Cerebellar cortex (tissue), 1 donor: ENCODE results near the gene ZAR1L.

Experiments used
- DNase-seq: peaks from one replicate; pipeline ENCODE4 v3.0.0-alpha.2; 2015; ENCODE audit warnings: low spot score

ZAR1L gene

DNA sequence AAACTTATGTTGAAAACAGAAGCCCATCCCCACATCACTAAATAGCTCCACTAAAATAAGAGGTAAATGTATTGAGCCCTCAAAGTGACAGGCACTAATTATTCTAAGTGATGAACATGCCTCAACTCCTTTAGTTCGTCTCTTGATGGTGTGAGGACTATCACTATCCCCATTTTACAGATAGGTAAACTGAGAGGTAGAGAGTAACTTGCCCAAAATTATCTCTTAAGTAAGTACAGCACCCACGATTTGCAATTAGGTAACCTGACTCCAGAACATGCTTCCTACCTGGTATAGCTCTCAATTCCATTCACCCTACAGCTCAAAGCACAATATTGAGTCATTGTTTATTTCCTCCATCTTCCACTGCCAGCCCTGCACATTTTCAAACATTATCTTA is 12.7 kb downstream of the ZAR1L start:
- DNase-seq = no peak

DNA sequence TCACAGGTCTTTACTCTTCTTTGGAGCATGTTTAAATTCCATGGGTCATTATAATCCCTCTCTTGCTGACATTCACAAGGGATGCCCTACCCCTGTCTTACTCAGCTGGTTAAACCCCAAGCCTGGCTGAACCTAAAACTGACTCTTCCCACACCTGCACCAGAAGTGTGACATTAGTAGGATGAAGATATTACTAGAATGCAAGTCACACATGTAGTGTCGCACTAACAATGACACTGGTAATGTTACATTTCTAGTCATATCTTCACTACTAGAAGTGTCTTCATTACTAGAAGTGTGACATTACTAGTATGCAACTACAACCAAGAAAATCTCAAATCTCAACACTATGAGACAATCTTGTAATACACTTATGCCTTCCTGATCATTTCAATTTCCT is 14.2 kb downstream of the ZAR1L start:
- DNase-seq = no peak

DNA sequence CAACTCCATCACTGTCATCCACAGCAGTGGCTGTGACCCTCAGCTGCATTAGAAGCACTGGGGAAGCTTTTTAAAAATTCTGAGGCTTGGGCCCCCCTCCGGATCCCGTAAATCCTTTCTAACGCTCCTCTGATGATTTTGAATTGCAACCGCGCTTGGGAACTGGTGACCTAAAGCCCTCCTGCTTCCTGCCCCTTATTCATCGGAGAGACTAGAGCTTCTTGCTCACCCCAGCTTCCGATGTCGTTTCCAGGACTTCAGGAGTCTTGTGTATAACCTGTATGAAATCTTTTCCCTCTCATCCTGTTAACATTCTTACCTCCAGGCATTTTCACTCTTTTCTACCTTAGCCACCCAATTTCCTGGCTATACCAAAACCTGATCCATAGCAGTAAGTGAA is 14.8 kb downstream of the ZAR1L start:
- no peak for DNase-seq

DNA sequence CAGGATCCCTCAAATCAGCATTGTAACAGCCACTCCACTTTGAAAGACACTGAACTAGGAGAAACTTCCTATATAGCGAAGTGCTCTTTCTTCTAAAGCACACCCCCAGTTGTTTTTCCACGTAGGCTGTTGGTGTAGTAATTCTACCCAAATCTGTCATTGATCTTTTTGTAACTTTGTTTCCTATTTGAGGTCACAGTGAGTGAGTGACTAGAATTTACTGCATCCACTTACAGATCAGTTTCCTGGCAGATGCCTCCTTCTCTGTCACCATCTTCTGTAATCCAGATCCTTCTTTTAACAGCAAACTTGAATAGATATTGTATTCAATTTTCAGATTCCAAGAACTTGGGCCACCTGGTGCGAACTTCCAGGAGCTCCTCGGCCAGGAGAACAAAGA is 15.3 kb downstream of the ZAR1L start:
- DNase-seq = no peak

DNA sequence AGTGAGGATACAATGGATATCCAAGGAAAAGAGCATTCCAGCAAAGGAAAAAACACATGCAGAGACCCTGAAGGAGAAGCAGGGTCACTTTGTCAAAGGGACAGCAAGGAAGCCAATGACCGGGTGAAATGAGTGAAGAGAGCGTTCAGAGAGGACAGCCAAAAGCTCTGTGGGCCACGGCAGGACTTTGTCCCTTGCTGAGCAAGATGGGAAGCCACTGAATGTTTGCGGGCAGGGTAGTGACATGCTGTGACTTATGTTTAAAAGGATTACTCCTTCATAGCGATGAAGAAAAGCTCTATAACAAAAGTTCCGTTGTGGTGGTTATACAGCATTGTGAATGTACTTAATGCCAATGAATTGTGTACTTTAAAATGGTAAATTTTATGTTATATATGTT is 16.5 kb downstream of the ZAR1L start:
- no peak for DNase-seq

DNA sequence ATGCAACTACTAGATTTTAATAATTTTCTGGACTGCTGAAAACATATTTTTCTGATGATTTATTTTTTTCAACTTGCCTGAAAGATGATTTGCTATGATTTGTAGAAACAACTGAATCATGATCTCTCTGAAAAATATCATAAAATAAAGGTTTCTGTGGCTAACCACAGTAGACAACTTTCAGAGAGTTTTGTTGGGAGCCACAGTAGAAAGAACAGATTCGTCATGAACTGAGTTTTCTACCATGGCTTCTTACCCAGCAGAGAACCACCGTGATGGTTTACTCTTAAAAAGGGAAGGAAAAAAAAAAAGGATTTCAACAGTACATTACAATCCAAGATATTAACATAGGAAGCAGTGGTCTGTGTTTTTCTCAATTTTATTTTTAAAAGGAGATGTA is 18.0 kb downstream of the ZAR1L start:
- no peak for DNase-seq

DNA sequence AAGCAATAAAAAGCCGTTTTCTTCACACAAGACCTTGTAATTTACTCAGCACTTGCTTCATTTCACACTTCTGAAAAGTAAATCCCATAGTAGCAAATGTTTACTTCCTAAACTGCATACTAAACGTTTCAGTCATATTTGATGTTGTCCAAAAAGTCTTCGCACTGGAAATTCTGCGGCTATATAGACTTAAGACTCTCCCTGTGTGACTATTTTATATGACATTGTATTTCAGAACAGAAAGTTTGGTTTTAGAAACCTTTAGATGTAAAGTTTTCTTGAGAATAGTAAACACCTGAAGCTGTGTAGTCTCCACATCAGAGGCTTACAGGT is 29.6 kb downstream of the ZAR1L start:
- no peak for DNase-seq

DNA sequence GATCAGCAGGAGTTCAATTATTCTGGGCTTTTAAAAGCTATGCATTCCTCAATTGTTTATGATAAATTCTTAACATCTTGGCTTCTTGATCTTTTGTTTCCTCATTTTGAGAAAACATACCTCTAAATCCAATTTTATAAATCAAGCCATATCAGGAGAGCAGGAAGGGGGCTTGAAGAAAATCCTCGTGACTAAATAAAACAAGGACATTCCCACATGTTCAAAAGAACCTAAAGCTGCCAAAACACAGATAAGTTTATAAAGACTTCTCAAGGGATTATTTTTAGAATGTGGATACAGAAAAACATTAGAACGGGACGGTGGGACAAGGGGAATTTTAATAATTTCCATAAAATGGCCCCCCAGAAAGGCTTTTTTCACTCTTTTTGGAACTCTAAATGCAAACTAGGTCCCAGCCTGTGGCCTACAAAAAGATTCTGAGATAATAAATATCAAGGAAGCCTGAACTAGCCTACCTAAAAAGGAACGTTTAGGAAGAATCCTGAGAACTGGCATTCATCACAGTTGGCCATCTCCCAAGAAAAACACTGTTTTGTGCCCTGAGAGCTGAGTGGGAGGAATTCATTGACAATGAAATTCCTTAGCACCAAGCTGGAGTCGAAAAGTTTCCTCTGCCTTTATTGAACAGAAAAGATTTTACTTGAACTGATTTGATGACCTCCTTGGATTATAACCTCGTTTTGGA is 30.1 kb downstream of the ZAR1L start:
- DNase-seq = no peak

DNA sequence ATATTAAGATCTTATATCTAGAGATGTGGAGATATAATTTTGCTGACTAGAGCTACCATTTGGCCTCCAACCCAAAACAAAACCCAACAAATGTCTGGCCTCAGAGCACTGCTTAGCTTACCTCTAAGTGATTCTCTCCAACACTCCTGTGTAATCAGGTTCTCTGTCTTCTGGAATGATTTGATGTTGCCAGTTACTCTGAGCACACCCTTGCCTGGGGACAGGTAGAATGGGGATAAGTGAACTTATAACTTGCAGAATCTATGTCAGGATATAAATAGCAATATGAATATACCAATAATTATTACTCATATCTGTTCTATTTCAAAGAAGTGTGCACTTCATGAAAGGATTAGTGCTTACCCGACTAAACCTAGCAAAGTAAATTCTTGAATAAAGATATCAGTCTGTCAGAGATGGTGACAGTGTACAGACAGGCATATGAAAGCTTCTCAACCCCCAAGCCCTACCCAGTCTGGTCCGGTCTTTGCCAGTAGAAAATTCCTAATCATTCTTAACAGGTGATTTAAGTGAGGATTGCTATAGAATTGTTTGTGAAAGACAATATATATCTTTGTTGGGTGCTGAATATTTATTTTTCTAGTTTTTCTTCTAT is 33.0 kb downstream of the ZAR1L start:
- no peak for DNase-seq

DNA sequence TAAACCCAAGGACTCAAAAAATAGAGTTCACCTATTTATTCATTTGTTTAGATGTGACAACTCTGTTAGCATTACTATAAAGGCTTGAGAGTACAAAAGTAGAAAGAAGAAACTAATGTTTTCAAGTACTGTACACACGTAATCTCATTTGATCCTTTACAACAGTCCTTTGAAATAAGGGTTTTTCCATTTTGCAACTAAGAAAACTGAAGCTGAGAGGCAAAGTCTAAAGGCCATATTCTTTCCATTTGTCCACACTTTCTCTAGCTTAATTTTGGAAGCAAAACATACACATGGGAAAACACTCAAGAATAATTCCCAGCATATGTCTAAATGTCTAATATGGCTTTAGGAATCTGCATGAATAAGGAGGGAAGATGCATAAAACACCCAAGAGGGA is 34.1 kb downstream of the ZAR1L start:
- no peak for DNase-seq

DNA sequence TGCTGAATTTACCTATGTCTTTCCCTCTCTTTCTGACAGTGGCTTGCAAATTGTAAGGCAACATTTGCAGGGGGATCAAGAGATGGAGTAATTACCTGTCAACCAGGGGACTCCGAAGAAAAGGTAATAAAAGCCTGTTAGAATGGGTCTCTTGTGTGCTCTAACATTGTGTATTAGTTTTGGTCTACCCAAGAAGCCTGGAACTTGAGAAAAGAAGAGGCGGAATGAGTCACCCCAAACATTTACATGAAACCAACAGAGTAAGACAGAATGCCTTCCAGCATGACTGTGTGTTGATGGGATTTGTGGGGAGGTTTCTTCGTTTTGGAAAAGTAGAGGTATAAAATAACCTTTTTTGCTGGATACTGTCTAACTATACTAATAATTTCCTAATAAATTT is 36.7 kb downstream of the ZAR1L start:
- DNase-seq = no peak

DNA sequence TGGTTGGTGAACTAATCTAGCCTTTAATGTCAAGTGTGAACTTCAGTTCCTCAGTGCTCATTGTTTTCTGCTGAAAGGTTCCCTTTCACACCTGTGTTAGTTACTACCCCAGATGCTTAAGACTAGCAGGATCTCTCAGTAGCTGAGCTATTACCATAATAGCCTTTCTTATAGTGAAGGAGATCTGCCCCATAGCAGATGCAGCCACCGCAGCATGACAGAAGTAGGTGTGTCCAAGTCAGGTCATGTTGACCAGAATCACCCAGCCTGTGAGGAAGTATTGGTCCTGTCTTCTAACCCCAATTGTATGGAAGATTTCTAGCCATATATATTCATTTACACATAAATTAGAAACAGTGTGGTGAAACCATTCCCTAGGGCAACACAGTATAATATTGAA is 37.3 kb downstream of the ZAR1L start:
- DNase-seq = no peak

DNA sequence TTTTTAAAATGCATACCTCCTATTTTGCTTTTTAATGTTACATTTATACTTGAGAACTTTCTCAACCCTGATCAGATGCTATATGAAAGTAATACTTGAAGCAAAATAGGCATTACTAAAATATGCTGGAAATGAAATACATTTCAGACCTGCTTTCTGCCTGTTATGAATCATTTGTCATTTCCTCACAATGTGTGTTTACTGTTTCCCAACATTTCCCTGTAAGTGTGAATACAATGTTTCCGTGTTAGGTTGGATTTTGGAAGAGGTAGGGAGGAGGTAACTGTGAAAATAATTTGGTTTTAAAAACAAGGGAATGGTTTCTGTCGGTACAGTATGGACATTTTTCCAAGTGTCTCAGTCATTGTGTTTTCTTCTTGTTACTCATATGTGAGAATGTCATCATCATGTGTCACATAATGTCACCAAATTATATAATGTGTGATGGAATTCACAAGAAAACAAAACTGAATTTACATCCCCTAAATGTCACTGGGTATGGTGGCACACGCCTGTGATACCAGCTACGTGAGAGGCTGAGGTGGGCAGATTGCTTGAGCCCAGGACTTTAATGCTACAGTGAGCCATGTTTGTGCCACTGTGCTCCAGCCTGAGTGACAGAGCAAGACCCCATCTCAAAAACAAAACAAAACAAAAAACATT is 43.0 kb downstream of the ZAR1L start:
- DNase-seq = no peak

DNA sequence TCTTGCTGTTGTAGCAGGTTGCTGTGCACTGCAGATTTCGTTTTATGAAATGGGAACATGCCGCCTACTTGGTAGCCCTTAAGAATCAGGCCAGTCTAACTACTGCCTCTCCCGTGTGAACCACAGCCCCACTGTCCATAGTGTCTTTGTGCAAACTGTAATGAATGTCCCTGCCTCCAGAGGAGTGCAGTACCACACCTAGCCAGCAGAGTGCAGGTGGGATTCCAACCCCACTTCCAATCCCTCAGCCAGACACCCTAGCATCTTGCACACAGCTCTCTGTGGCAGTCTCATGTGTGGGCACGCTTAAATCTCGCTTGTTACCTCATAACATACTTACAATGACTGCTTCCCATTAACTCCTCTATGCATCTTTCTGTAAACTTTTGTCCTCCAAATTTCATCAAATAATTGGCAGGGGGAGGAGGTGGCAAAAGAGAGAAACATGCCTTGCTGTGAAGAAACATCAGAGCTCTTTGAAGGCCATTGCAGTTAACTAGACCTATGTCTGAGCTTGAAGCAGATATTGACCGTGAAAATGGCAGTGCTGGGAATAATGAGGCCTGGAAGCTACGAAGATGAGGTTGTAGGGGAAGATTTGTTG is 47.2 kb downstream of the ZAR1L start:
- DNase-seq = peak; percentile 9

DNA sequence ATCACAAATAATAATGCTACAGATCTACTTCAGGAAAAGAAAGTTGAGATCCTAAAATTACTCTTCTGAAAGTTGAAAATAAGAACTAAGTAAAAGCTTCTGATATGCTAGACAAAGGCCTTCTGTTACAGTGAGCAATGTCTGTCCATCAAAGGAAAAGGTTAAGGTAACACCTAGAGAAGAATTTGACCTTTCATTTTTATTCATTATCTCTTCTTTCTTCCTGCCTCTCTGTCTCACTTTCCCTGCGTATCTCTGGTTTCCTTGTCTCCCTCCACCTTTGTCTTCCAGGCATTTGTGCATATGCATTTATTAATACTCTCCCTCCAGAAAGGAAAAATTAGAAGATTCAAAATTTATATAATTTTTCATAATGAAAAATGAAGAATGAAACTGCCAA is 49.0 kb downstream of the ZAR1L start:
- DNase-seq = no peak

DNA sequence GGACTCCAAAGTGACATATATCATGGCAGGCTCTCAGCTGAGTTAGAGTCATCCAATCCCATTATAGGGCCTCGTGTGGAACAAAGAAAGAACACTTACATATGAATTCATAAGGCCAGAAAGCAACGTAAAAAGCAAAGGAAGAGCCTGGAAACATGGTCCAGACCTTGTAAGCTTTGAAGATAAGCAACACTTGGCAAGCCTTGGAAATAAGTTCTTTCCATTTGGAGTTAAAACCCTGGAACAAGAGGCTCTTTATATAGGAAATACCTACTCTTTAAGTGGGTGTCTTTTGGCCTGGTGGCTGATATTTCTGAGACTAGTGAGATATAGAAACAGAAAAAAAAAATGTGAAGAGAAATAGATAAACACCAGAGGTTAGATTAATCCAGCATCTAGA is 49.4 kb downstream of the ZAR1L start:
- DNase-seq = no peak

DNA sequence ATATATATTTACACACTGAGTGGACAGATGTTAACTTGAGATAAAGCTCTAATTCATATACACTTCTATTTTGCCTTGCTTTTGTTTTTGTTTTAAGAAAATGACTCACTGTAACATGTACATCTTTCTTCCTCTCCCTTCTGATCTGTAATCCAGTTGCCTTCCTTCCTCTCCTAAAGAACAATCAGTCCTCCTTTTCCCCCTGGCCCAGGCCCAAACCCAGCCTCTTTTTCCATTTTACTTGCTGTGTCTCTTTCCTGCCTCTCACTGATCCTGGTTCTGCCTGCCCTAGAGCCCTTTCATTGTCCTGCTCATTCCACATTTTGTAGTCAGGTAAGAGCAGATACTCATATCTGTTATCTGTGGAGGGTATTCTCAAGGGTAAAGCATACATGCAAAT is 50.8 kb downstream of the ZAR1L start:
- DNase-seq = peak; percentile 7

DNA sequence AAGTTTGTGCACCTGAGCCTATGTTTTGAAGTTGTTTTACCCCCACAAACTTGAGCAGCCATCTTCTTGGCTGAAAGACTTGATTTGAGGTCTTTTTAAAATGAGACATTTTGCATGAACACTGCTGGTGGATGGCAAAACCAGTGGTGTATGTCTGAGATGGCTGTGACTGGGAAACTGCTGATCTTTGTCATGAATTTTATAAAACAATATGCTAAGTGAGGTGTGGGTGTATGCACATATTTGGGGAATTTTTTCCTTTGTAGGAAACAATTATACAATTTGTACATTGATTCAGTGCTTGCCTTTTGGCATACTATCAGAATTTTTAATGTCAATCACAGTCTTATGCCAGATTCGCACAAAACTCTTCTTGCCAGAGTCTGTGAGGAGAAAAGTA is 52.5 kb downstream of the ZAR1L start:
- DNase-seq = no peak

DNA sequence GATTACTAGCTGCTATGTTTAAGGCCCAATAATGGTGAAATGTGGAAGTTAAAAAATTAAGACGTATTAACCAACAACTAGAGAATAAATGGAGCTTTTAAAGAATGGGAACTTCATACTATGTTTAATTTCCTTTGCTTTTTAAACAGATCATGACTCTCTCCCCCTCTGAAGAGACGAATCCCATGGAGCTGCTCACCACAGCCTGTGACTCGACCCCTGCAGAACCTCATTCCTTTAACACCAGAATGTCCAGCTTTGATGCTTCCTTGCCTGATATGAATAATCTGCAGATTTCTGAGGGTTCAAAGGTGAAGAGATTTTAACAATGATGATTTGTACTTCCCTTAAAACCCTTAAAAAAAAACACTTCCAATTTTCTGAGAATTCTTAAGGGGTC is 53.0 kb downstream of the ZAR1L start:
- no peak for DNase-seq

DNA sequence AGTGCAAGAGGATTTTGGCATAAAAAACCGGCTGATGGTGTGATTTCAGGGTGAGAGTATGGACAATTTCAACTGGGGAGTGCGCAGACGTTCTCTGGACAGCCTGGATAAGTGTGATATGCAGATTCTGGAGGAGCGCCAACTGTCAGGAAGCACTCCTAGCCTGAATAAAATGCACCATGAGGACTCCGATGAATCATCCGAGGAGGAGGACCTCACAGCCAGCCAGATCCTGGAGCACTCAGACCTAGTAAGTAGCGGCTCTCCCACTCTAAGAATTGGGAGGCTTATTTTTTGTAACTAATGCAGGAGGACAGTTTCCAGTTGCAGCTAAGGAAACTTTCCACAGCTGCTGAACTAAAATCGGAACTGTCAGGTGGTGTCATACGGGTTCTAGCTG is 53.6 kb downstream of the ZAR1L start:
- peak; percentile 66 for DNase-seq

DNA sequence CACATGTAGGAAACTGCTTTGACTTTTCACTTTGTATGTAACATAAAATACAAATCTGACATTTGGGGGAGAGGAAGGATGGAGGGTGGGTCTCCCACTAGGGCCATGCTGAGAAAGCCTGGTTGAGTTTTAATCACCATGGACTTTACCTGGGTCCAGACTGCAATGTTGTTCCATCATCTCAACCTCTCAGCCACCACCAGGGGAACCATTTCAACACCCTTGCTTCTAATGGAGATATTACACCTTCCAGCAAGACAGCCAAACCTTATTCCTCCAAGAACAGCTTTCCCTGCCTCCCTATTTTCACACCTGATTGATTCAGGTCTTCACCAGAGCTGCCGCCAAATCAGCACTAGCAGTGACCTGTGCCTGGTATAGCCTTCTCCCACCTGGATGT is 56.0 kb downstream of the ZAR1L start:
- DNase-seq = no peak

DNA sequence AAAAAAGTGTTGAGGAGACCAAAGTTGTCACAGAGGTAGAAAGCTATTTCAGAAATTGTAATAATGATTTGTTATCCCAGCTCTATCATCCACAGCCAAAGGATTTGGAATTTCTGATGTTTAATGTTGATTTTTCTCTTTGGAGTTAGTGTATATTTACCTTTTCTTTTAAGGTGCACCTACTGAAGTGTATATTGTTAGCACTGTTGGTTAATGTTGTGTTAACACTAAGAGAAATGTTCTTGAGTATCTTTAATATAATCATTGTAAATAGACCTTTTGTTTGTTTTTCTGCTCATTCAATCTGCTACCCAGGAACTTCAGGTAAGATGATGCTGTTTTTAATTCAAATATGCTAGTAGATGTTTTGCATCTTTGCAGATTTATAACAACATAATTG is 57.5 kb downstream of the ZAR1L start:
- no peak for DNase-seq

DNA sequence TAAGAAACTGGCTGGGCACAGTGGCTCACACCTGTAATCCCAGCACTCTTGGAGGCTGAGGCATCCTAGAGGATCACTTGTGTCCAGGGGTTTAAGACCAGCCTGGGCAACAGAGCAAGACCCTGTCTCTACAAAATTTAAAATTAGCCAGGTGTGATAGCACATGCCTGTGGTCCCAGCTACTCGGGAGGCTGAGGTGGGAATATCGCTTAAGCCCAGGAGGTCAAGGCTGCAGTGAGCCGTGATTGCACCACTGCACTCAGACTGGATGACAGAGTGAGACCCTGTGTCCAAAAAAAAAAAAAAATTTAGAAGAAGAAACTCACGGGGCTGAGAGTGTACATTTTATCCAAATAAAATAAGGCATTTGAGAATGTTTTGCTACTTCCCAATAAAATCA is 58.9 kb downstream of the ZAR1L start:
- DNase-seq = no peak

DNA sequence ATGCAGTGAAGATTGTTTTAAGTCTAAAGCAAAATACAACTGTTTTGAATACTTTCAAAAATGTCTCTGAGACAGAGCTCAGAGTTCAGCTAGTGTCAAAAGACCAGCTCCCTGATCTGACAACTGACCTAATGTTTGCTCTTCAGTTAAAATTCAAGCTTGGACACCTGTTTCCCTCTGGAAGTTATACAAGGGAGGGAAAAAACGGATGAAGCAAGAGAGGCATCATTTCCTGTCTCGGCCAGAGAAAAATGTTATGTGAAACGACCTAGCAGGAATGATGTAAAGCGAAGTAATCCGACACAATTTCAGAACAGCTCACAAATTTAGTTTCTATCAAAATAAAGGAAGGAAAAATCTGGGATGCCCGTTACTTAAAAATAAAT is 59.4 kb downstream of the ZAR1L start:
- no peak for DNase-seq
